Measurements from ENCODE around the gene UROC1. TPM values are rescaled to one million over a fixed set of nuclear protein-coding genes. Genes with fewer than 3 reads are reported as not detected.

The UROC1 gene
- total RNA-seq, 1 experiment from 2014 or later: not detected

- Mint-ChIP-seq H3K4me3 (ENCODE audit: unreplicated experiment) (no peak overlapping the region), H3K27ac (ENCODE audit: low read depth, unreplicated experiment) (no peak overlapping the region), H3K36me3 (ENCODE audit: insufficient read depth, unreplicated experiment) (no peaks in the 10 kb centered on the region), H3K27me3 (ENCODE audit: insufficient read depth, unreplicated experiment) (peaks cover 14% of the 10 kb centered on the region), H3K4me1 (ENCODE audit: insufficient read depth, unreplicated experiment) (no peaks in the 10 kb centered on the region), H3K9me3 (ENCODE audit: unreplicated experiment) (no peaks in the 10 kb centered on the region)
- CTCF ChIA-PET: interaction anchor here (0.9 to 5.9 kb wide), 2 partner anchors 14 kb away, joined by 5 to 34 read pairs; no protein-coding TSS in a partner anchor
- intact Hi-C loops (cut with micrococcal nuclease): no loop called here
- POLR2A ChIA-PET: no interaction called here
- BruUV-seq (replicated peaks): no TSS peak
- TF ChIP-seq, protein P1, sequence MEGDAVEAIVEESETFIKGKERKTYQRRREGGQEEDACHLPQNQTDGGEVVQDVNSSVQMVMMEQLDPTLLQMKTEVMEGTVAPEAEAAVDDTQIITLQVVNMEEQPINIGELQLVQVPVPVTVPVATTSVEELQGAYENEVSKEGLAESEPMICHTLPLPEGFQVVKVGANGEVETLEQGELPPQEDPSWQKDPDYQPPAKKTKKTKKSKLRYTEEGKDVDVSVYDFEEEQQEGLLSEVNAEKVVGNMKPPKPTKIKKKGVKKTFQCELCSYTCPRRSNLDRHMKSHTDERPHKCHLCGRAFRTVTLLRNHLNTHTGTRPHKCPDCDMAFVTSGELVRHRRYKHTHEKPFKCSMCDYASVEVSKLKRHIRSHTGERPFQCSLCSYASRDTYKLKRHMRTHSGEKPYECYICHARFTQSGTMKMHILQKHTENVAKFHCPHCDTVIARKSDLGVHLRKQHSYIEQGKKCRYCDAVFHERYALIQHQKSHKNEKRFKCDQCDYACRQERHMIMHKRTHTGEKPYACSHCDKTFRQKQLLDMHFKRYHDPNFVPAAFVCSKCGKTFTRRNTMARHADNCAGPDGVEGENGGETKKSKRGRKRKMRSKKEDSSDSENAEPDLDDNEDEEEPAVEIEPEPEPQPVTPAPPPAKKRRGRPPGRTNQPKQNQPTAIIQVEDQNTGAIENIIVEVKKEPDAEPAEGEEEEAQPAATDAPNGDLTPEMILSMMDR (IDR thresholded peaks at IDR 0.05; ENCODE audit: unreplicated experiment): no peak
- no peak for DNase-seq (ENCODE audit: unreplicated experiment)
These were observed 9.0 kb downstream of the UROC1 start for GRCh38 chr3:126508564-126508964.

- DNase-seq (ENCODE audit: unreplicated experiment): no peak
- Mint-ChIP-seq H3K4me3 (ENCODE audit: unreplicated experiment) (no peak overlapping the region), H3K36me3 (ENCODE audit: insufficient read depth, unreplicated experiment) (no peaks in the 10 kb centered on the region), H3K27me3 (ENCODE audit: insufficient read depth, unreplicated experiment) (peaks cover 14% of the 10 kb centered on the region), H3K9me3 (ENCODE audit: unreplicated experiment) (no peaks in the 10 kb centered on the region), H3K4me1 (ENCODE audit: insufficient read depth, unreplicated experiment) (no peaks in the 10 kb centered on the region), H3K27ac (ENCODE audit: low read depth, unreplicated experiment) (no peak overlapping the region)
- intact Hi-C loops (cut with micrococcal nuclease): no loop called here
- BruUV-seq (replicated peaks): no TSS peak
- POLR2A ChIA-PET: no interaction called here
- TF ChIP-seq, protein P1 (IDR thresholded peaks at IDR 0.05; ENCODE audit: unreplicated experiment): no peak
- CTCF ChIA-PET: interaction anchor here (0.9 kb wide), 1 partner anchor 15 kb away, joined by 5 read pairs; no protein-coding TSS in a partner anchor
These were observed 9.7 kb downstream of the UROC1 start for GRCh38 chr3:126507886-126508285.

GRCh38 chr3:126503701-126504100 lies 13.9 kb downstream of the UROC1 start:
- Mint-ChIP-seq H3K9me3 (ENCODE audit: unreplicated experiment) (no peaks in the 10 kb centered on the region), H3K36me3 (ENCODE audit: insufficient read depth, unreplicated experiment) (no peaks in the 10 kb centered on the region), H3K4me3 (ENCODE audit: unreplicated experiment) (no peak overlapping the region), H3K4me1 (ENCODE audit: insufficient read depth, unreplicated experiment) (no peaks in the 10 kb centered on the region), H3K27ac (ENCODE audit: low read depth, unreplicated experiment) (no peak overlapping the region), H3K27me3 (ENCODE audit: insufficient read depth, unreplicated experiment) (peaks cover 14% of the 10 kb centered on the region)
- intact Hi-C loops (cut with micrococcal nuclease): no loop called here
- BruUV-seq (replicated peaks): no TSS peak
- TF ChIP-seq, protein P1 (IDR thresholded peaks at IDR 0.05; ENCODE audit: unreplicated experiment): no peak
- ChIA-PET POLR2A (no interaction called here), CTCF (interaction anchor here (1.6 kb wide), 1 partner anchor 19 kb away, joined by 6 read pairs; no protein-coding TSS in a partner anchor)
- DNase-seq (ENCODE audit: unreplicated experiment): no peak

DNA sequence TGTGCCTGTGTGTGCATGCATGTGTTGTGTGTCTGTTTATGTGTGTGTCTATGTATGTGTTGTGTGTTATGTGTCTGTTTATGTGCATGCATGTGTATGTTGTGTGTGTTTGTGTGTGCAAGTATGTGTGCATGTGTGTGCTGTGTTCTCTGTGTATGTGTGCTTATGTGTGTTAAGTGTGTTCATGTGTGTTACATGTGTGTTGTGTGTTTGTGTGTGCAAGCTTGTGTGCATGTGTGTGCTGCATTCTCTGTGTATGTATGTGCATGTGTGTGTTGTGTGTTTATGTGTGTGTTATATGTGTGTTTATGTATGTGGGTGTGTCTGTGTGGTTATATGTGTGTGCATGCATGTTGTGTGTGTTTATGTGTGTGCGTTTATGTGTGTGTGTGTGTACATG lies 14.9 kb downstream of the UROC1 start:
- no peaks in the 10 kb centered on the region for H3K9me3 Mint-ChIP-seq (ENCODE audit: unreplicated experiment)
- no TSS peak for BruUV-seq (replicated peaks)
- no peaks in the 10 kb centered on the region for H3K36me3 Mint-ChIP-seq (ENCODE audit: insufficient read depth, unreplicated experiment)
- no peak overlapping the region for H3K4me3 Mint-ChIP-seq (ENCODE audit: unreplicated experiment)
- intact Hi-C loops (cut with micrococcal nuclease): no loop called here
- ChIA-PET CTCF (no interaction called here), POLR2A (interaction anchor here (0.6 kb wide), 1 partner anchor 49 kb away, joined by 3 read pairs; no protein-coding TSS in a partner anchor)
- peaks cover 14% of the 10 kb centered on the region for H3K27me3 Mint-ChIP-seq (ENCODE audit: insufficient read depth, unreplicated experiment)
- no peak overlapping the region for H3K27ac Mint-ChIP-seq (ENCODE audit: low read depth, unreplicated experiment)
- H3K4me1 Mint-ChIP-seq (ENCODE audit: insufficient read depth, unreplicated experiment): no peaks in the 10 kb centered on the region
- TF ChIP-seq, protein P1 (IDR thresholded peaks at IDR 0.05; ENCODE audit: unreplicated experiment): no peak
- DNase-seq (ENCODE audit: unreplicated experiment): no peak
